H1 (cell line): ENCODE measurements around the gene HTN3.

Experiments
- EZH2 ChIP-seq: fragments of 200-600 bp; sonication (generic); IDR thresholded peaks from 2 replicates; pipeline ENCODE4 v1.7.1; 2012; ENCODE audit warnings: low read depth, mild to moderate bottlenecking, moderate library complexity, low read length, inconsistent platforms; ENCODE audit not compliant: severe bottlenecking
- GABPA ChIP-seq: IDR thresholded peaks from 2 replicates; pipeline ENCODE4 v1.6.1; 2011; ENCODE audit warnings: mild to moderate bottlenecking, low read length, moderate library complexity, borderline replicate concordance; ENCODE audit not compliant: insufficient read depth
- JUN ChIP-seq: IDR thresholded peaks from 2 replicates; pipeline ENCODE4 v1.6.1; 2011; ENCODE audit warnings: low read depth, mild to moderate bottlenecking, improper control_type of control experiment, low read length
- MAFK ChIP-seq: IDR thresholded peaks from 2 replicates; pipeline ENCODE4 v1.6.1; 2012; ENCODE audit warnings: low read depth, mild to moderate bottlenecking, improper control_type of control experiment, low read length
- POLR2A ChIP-seq, 2 experiments: IDR thresholded peaks; 1 replicate in 1 of 2; 2 replicates in 1 of 2; pipeline ENCODE4 v1.6.1; 2011; ENCODE audit warnings: low read depth in 2 of 2, low read length in 2 of 2, mild to moderate bottlenecking in 2 of 2; ENCODE audit errors: control extremely low read depth in 1 of 2
- POLR2AphosphoS5 ChIP-seq: IDR thresholded peaks from 2 replicates; pipeline ENCODE4 v1.6.1; 2011; ENCODE audit warnings: low read depth, low read length
- RAD21 ChIP-seq, 2 experiments: IDR thresholded peaks in 1 of 2; conservative IDR thresholded peaks in 1 of 2; 2 replicates each; pipeline ENCODE4 v1.6.1; 2011; ENCODE audit warnings: low read depth in 2 of 2, low read length in 2 of 2, improper control_type of control experiment in 1 of 2, inconsistent platforms in 1 of 2, mild to moderate bottlenecking in 1 of 2, moderate library complexity in 1 of 2
- RNF2 ChIP-seq: fragments of 200-900, 300-1000 bp; sonication (generic); IDR thresholded peaks from 2 replicates; pipeline ENCODE4 v1.7.1; 2016; ENCODE audit warnings: borderline replicate concordance, low read depth, mild to moderate bottlenecking, antibody characterized with exemption, low read length; ENCODE audit not compliant: poor library complexity, severe bottlenecking; ENCODE audit errors: missing control alignments
- SP2 ChIP-seq: IDR thresholded peaks from 2 replicates; pipeline ENCODE4 v1.6.1; 2012; ENCODE audit warnings: mild to moderate bottlenecking, low read length, inconsistent platforms
- SRF ChIP-seq: IDR thresholded peaks from 2 replicates; pipeline ENCODE4 v1.6.1; 2011; ENCODE audit warnings: mild to moderate bottlenecking, low read depth, low read length, moderate library complexity
- YY1 ChIP-seq: IDR thresholded peaks from 2 replicates; pipeline ENCODE4 v1.6.1; 2011; ENCODE audit warnings: low read depth, mild to moderate bottlenecking, low read length
- TF ChIP-seq, protein P1 (sequence below): IDR thresholded peaks from 2 replicates; pipeline ENCODE4 v1.6.1; 2011; ENCODE audit warnings: low read depth, mild to moderate bottlenecking, low read length; ENCODE audit not compliant: insufficient read depth
- TF ChIP-seq, protein P2 (sequence below): IDR thresholded peaks from 2 replicates; pipeline ENCODE4 v1.6.1; 2012; ENCODE audit warnings: inconsistent platforms
- TF ChIP-seq, protein P3 (sequence below), 3 experiments: IDR thresholded peaks; 1 replicate in 2 of 3; 2 replicates in 1 of 3; pipeline versions ENCODE4 v1.5.1 to v1.6.1; 2011; ENCODE audit warnings: low read length in 3 of 3, mild to moderate bottlenecking in 3 of 3, inconsistent platforms in 2 of 3, low read depth in 1 of 3, moderate library complexity in 1 of 3; ENCODE audit not compliant: insufficient read depth in 1 of 3; ENCODE audit errors: control extremely low read depth in 1 of 3

DNA sequence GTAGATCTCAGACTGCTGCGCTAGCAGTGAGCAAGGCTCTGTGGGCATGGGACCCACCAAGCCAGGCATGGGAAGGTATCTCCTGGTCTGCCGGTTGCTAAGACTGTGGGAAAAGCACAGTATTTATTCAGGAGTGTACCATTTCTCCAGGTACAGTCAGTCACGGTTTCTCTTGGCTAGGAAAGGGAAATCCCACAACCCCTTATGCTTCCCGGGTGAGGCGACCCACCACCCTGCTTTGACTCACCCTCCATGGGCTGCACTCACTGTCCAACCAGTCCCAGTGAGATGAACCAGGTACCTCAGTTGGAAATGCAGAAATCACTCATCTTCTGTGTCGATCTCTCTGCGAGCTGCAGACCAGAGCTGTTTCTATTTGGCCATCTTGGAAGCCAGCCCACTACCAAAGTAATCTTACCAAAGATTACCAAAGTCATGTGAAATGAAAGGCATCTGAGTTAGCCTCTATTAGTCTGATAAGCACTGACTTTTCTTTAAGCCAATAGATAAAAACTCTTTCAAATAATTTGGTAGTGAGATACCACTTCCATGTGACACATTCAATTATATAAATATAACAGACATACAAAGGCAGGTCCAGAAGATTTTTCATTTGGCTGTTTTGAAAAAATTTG is 13.5 kb downstream of the HTN3 start:
- TF ChIP-seq, protein P1, sequence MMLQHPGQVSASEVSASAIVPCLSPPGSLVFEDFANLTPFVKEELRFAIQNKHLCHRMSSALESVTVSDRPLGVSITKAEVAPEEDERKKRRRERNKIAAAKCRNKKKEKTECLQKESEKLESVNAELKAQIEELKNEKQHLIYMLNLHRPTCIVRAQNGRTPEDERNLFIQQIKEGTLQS = no peak
- TF ChIP-seq RAD21 (IDR thresholded peaks at IDR 0.05 in 1 of 2, conservative IDR thresholded peaks at IDR 0.05 in 1 of 2; ENCODE audit: low read depth in 2 of 2, low read length in 2 of 2) (no peak), MAFK (no peak), YY1 (no peak), SP2 (no peak), GABPA (no peak), EZH2 (no peak), POLR2AphosphoS5 (no peak), RNF2 (no peak), POLR2A (IDR thresholded peaks at IDR 0.05; ENCODE audit: control extremely low read depth in 1 of 2, low read depth in 2 of 2, low read length in 2 of 2) (no peak), SRF (no peak), JUN (no peak)
- TF ChIP-seq, protein P2, sequence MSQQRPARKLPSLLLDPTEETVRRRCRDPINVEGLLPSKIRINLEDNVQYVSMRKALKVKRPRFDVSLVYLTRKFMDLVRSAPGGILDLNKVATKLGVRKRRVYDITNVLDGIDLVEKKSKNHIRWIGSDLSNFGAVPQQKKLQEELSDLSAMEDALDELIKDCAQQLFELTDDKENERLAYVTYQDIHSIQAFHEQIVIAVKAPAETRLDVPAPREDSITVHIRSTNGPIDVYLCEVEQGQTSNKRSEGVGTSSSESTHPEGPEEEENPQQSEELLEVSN = no peak
- TF ChIP-seq, protein P3, sequence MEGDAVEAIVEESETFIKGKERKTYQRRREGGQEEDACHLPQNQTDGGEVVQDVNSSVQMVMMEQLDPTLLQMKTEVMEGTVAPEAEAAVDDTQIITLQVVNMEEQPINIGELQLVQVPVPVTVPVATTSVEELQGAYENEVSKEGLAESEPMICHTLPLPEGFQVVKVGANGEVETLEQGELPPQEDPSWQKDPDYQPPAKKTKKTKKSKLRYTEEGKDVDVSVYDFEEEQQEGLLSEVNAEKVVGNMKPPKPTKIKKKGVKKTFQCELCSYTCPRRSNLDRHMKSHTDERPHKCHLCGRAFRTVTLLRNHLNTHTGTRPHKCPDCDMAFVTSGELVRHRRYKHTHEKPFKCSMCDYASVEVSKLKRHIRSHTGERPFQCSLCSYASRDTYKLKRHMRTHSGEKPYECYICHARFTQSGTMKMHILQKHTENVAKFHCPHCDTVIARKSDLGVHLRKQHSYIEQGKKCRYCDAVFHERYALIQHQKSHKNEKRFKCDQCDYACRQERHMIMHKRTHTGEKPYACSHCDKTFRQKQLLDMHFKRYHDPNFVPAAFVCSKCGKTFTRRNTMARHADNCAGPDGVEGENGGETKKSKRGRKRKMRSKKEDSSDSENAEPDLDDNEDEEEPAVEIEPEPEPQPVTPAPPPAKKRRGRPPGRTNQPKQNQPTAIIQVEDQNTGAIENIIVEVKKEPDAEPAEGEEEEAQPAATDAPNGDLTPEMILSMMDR (IDR thresholded peaks at IDR 0.05; ENCODE audit: control extremely low read depth in 1 of 3, insufficient read depth in 1 of 3, low read depth in 1 of 3, low read length in 3 of 3) = no peak
